Measurements from ENCODE around the gene MXD4. TPM values are rescaled to one million over a fixed set of nuclear protein-coding genes. Genes with fewer than 3 reads are reported as not detected.
A peak's percentile ranks its signal among the peaks of the same experiment; 100 is the strongest.

The MXD4 gene
- total and polyA plus RNA-seq, 9 of the 15 experiments (the other 6 are each of a cell fraction or from before 2014, with no cell fraction given): 0.06 to 13.5 (median 5.9) TPM

DNA sequence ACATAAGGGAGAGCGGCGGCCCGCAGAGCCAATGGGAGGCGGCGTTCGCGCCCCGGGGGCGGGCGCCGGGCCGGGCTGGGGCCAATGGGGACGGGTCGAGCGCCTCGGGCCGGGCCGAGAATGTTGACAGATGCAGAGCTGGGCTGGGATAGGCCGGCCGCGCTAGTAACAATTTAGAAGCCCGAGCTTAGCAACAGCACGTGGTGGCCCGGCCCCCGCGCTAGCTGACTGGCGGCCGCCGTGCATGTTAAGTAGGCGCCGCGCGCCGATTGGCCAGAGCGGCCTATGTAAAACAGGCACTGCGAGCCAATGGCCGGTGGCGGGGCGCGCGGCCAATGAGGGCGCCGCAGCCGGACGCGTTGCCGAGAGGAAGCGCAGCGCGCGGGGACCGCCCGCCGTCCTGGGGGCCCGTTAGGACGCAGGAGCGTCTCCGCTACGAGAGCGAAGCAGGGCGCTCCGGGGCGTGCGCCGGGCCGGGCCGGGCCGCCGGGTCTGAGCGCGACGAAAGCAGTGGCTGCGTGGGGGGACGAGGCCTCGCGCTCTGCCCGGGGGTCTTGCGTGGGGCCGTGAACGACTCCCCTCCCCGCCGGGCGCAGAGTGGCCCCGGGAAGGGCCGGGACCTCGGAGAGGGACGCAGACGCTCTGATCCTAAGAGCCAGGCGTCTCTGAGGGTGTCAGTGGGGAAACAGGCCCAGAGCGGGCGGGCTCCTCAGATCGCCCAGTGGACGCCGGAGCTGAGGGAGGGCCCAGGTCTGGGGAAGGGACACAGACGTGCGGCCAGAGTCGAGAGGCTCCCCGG, 435 bp upstream of the MXD4 start (continued):
- no peak for TF ChIP-seq ZFP91 (CRISPR knock-in tag; IDR thresholded peaks at IDR 0.05)
- no peak for TF ChIP-seq GTF2E2 (tag; IDR thresholded peaks at IDR 0.05)
- TF ChIP-seq ZNF764 (CRISPR knock-in tag; IDR thresholded peaks at IDR 0.05; ENCODE audit: low read depth): no peak
- no peak for TF ChIP-seq ZZZ3 (IDR thresholded peaks at IDR 0.05)
- peak in 1 of 2 experiments; percentile 54; a peak in 1 of 4 replicates for TF ChIP-seq HDAC1 (IDR thresholded peaks at IDR 0.05)
- TF ChIP-seq HNRNPLL (IDR thresholded peaks at IDR 0.05; ENCODE audit: low read depth, low read length, poor library complexity, severe bottlenecking): peak; percentile 67
- no peak for TF ChIP-seq TEAD4 (IDR thresholded peaks at IDR 0.05; ENCODE audit: low read length)
- TF ChIP-seq TEAD4 (CRISPR knock-in tag; IDR thresholded peaks at IDR 0.05; ENCODE audit: borderline replicate concordance): no peak
- no peak for TF ChIP-seq CC2D1A (IDR thresholded peaks at IDR 0.05)
- no peak for TF ChIP-seq RFX7 (CRISPR knock-in tag; IDR thresholded peaks at IDR 0.05)
- TF ChIP-seq, protein P1, sequence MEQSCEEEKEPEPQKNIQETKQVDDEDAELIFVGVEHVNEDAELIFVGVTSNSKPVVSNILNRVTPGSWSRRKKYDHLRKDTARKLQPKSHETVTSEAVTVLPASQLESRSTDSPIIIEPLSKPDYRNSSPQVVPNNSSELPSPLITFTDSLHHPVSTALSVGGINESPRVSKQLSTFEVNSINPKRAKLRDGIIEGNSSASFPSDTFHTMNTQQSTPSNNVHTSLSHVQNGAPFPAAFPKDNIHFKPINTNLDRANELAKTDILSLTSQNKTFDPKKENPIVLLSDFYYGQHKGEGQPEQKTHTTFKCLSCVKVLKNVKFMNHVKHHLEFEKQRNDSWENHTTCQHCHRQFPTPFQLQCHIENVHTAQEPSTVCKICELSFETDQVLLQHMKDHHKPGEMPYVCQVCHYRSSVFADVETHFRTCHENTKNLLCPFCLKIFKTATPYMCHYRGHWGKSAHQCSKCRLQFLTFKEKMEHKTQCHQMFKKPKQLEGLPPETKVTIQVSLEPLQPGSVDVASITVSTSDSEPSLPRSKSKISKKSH (CRISPR knock-in tag; IDR thresholded peaks at IDR 0.05): no peak
- TF ChIP-seq NFIX (CRISPR knock-in tag; IDR thresholded peaks at IDR 0.05; ENCODE audit: low read depth): no peak
- no peak for TF ChIP-seq ZFPM2 (CRISPR knock-in tag; IDR thresholded peaks at IDR 0.05)
- peak; percentile 88 for TF ChIP-seq FOXP1 (CRISPR knock-in tag; IDR thresholded peaks at IDR 0.05)
- 0 out of 2 replicates have a peak, but pooled peaks have one; percentile 10 for TF ChIP-seq ETV5 (CRISPR knock-in tag; IDR thresholded peaks at IDR 0.05; ENCODE audit: low read depth)
- TF ChIP-seq RFX1 (IDR thresholded peaks at IDR 0.05): peak; percentile 79
- no peak for TF ChIP-seq ELK3 (CRISPR knock-in tag; IDR thresholded peaks at IDR 0.05)
- TF ChIP-seq, protein P2, sequence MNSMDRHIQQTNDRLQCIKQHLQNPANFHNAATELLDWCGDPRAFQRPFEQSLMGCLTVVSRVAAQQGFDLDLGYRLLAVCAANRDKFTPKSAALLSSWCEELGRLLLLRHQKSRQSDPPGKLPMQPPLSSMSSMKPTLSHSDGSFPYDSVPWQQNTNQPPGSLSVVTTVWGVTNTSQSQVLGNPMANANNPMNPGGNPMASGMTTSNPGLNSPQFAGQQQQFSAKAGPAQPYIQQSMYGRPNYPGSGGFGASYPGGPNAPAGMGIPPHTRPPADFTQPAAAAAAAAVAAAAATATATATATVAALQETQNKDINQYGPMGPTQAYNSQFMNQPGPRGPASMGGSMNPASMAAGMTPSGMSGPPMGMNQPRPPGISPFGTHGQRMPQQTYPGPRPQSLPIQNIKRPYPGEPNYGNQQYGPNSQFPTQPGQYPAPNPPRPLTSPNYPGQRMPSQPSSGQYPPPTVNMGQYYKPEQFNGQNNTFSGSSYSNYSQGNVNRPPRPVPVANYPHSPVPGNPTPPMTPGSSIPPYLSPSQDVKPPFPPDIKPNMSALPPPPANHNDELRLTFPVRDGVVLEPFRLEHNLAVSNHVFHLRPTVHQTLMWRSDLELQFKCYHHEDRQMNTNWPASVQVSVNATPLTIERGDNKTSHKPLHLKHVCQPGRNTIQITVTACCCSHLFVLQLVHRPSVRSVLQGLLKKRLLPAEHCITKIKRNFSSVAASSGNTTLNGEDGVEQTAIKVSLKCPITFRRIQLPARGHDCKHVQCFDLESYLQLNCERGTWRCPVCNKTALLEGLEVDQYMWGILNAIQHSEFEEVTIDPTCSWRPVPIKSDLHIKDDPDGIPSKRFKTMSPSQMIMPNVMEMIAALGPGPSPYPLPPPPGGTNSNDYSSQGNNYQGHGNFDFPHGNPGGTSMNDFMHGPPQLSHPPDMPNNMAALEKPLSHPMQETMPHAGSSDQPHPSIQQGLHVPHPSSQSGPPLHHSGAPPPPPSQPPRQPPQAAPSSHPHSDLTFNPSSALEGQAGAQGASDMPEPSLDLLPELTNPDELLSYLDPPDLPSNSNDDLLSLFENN (IDR thresholded peaks at IDR 0.05; ENCODE audit: low read depth in 2 of 2, low read length in 2 of 2): no peak
- no peak for TF ChIP-seq SMAD1 (IDR thresholded peaks at IDR 0.05; ENCODE audit: low read depth, low read length, partially characterized antibody)
- TF ChIP-seq ZSCAN29 (IDR thresholded peaks at IDR 0.05): no peak
- no peak for TF ChIP-seq HDAC8 (tag; IDR thresholded peaks at IDR 0.05)
- TF ChIP-seq XRCC5 (IDR thresholded peaks at IDR 0.05; ENCODE audit: low read depth, low read length): 0 out of 2 replicates have a peak, but pooled peaks have one; percentile 14

Data from K562 (cell line).